HG03045 (cell line): ENCODE data around the gene COA1.
"Not testable (repeated sequence)": the region's sequence is repeated elsewhere in the genome, so short reads cannot be mapped to it uniquely, and the experiment has no call there.

Experiments
- ATAC-seq: cut with Tn5 transposase; IDR thresholded peaks from one replicate; pipeline ENCODE4 v1.9.1; 2021; ENCODE audit warnings: mild to moderate bottlenecking, moderate library complexity; ENCODE audit not compliant: unreplicated experiment

The COA1 gene

GRCh38 chr7:43637114-43637806 is 92.1 kb downstream of the COA1 start:
- ATAC-seq: no peak

GRCh38 chr7:43636093-43636492 is 93.2 kb downstream of the COA1 start:
- no peak for ATAC-seq

- ATAC-seq: no peak
Observed at GRCh38 chr7:43634384-43634783, 94.9 kb downstream of the COA1 start.

- no peak for ATAC-seq
Observed at GRCh38 chr7:43632746-43633145, 96.6 kb downstream of the COA1 start.

- ATAC-seq: no peak
Observed at GRCh38 chr7:43631559-43631958, 97.8 kb downstream of the COA1 start.

- ATAC-seq: no peak
Observed at GRCh38 chr7:43630482-43630881, 98.8 kb downstream of the COA1 start.

GRCh38 chr7:43629857-43630256 is 99.5 kb downstream of the COA1 start:
- ATAC-seq: no peak

- ATAC-seq: no peak
Observed at GRCh38 chr7:43628431-43628830, 100.9 kb downstream of the COA1 start.

- ATAC-seq: not testable (repeated sequence)
Observed at GRCh38 chr7:43627798-43628197, 101.5 kb downstream of the COA1 start.

GRCh38 chr7:43626695-43627094 is 102.6 kb downstream of the COA1 start:
- ATAC-seq: no peak

- ATAC-seq: no peak
Observed at GRCh38 chr7:43625980-43626379, 103.3 kb downstream of the COA1 start.

- no peak for ATAC-seq
Observed at GRCh38 chr7:43625453-43625852, 103.9 kb downstream of the COA1 start.

- no peak for ATAC-seq
Observed at GRCh38 chr7:43624156-43624555, 105.2 kb downstream of the COA1 start.

GRCh38 chr7:43621729-43622448 is 107.4 kb downstream of the COA1 start:
- ATAC-seq: no peak

GRCh38 chr7:43619213-43620012 is 109.9 kb downstream of the COA1 start:
- ATAC-seq: no peak

GRCh38 chr7:43618073-43618472 is 111.2 kb downstream of the COA1 start:
- ATAC-seq: no peak

- ATAC-seq: no peak
Observed at GRCh38 chr7:43616977-43617376, 112.3 kb downstream of the COA1 start.

GRCh38 chr7:43615558-43616145 is 113.7 kb downstream of the COA1 start:
- ATAC-seq: no peak

GRCh38 chr7:43612599-43613589 is 116.4 kb downstream of the COA1 start:
- ATAC-seq: no peak

- no peak for ATAC-seq
Observed at GRCh38 chr7:43612128-43612527, 117.2 kb downstream of the COA1 start.
